GM12801 (cell line): Measurements from ENCODE around the gene CEMIP2.

Source experiments
- CTCF ChIP-seq: IDR thresholded peaks from one replicate; pipeline ENCODE4 v1.5.1; 2011; ENCODE audit warnings: control low read depth; ENCODE audit not compliant: insufficient read length; ENCODE audit errors: extremely low read depth

Gene CEMIP2

GRCh38 chr9:71646131-71646530 lies 122.2 kb downstream of the CEMIP2 start:
- TF ChIP-seq CTCF: no peak

- TF ChIP-seq CTCF: no peak
Measured at GRCh38 chr9:71644819-71645362, 123.4 kb downstream of the CEMIP2 start.

DNA sequence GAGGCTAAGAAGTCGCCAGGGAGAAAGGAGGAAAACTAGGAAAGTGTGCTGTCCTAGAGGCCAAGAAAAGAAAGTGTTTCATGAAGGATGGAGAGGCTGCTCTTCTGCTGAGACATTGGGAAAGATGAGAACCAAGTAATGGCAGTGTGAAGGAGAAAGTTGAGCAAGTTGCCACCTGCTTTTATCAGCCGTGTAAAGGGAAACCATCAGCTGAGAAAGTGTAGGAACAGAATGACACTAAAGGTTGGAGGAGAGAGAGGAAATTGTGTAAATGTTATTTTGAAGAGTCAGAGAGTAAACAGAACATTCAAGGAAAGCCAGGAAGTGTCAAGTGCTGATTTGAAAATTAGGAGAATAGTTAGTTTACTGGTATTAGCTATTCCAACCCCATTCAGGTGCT lies 125.0 kb downstream of the CEMIP2 start:
- no peak for TF ChIP-seq CTCF

- TF ChIP-seq CTCF: no peak
Measured at GRCh38 chr9:71642056-71642455, 126.3 kb downstream of the CEMIP2 start.

DNA sequence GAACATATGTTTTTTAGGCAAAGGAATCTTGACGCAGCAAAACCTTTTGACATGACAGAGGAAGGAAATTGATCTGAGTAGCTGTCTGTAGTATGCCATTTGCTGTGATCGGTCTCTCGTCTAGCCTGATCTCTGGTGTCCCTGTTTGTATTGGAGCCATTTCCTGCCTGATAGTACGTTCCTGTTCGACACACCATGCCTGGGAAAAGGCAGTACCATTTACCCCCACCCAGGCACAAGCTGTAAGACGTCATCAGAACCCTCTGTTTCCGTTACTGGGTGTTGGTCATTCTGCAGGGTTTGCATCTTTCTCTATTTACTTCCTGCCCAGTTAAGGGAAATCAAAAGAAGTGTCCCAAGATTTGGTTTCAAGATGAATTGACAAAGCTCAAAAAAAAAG lies 129.7 kb downstream of the CEMIP2 start:
- no peak for TF ChIP-seq CTCF

DNA sequence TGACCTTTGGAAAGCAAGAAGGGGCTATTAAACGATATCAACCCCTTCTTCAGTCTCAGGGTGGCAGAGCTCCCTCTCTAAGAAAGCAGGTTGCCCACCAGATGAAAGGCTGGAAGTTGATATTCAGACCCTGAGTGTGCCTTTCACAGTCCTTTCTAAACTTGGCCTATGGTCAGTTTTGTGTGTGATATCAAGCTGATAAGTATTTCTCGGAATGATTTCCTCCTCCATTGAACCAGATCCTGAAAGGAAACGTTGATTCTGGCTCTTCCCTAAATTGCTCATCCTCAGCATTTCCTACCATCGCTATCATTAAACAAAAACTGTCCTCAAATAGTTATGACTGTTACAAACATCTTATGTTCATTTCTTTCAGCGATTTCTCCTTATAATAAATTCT lies 130.4 kb downstream of the CEMIP2 start:
- TF ChIP-seq CTCF: no peak

GRCh38 chr9:71637375-71637774 lies 130.9 kb downstream of the CEMIP2 start:
- no peak for TF ChIP-seq CTCF
